K562 (cell line): ENCODE data around the gene SAMD8. TPM values are rescaled to one million over a fixed set of nuclear protein-coding genes. Genes with fewer than 3 reads are reported as not detected.

Experiments
- ARID2 ChIP-seq: fragments of 450-650 bp; IDR thresholded peaks from 2 replicates; pipeline ENCODE4 v1.6.1; 2017; ENCODE audit warnings: antibody characterized with exemption, mild to moderate bottlenecking
- FOS ChIP-seq: IDR thresholded peaks from 3 replicates; pipeline ENCODE4 v1.6.1; 2011; ENCODE audit not compliant: insufficient read length; ENCODE audit errors: extremely low read depth
- GMEB1 ChIP-seq: fragments of 250-450 bp; sonication (Bioruptor Pico); IDR thresholded peaks from 2 replicates; pipeline ENCODE4 v1.4.0; 2020; ENCODE audit warnings: mild to moderate bottlenecking
- GTF2F1 ChIP-seq: IDR thresholded peaks from 2 replicates; pipeline ENCODE4 v1.6.1; 2011; ENCODE audit warnings: low read depth, low read length, improper control_type of control experiment
- ILK ChIP-seq: fragments of 450-650 bp; IDR thresholded peaks from 2 replicates; pipeline ENCODE4 v1.6.1; 2016; ENCODE audit warnings: missing genetic modification characterization, low read depth, mild to moderate bottlenecking, missing compliant biosample characterization, moderate library complexity, borderline replicate concordance
- MBD2 ChIP-seq: sonication (generic); IDR thresholded peaks from 2 replicates; pipeline ENCODE4 v1.6.1; 2016; ENCODE audit warnings: low read depth, borderline replicate concordance
- MIER1 ChIP-seq: fragments of 450-650 bp; IDR thresholded peaks from 2 replicates; pipeline ENCODE4 v1.6.1; 2016; ENCODE audit warnings: antibody characterized with exemption, mild to moderate bottlenecking, low read depth
- NONO ChIP-seq, 2 experiments: fragments of 200-400 bp in 1 of 2; fragments of 450-650 bp in 1 of 2; formaldehyde crosslinking in 1 of 2; IDR thresholded peaks; 2 replicates each; pipeline ENCODE4 v1.6.1; 2017; ENCODE audit warnings: low read depth in 2 of 2, mild to moderate bottlenecking in 2 of 2, moderate library complexity in 2 of 2, low read length in 1 of 2
- PCBP2 ChIP-seq: fragments of 200-400 bp; formaldehyde crosslinking; IDR thresholded peaks from 2 replicates; pipeline ENCODE4 v1.6.1; 2018; ENCODE audit warnings: low read length, low read depth, mild to moderate bottlenecking, moderate library complexity; ENCODE audit not compliant: poor library complexity, severe bottlenecking
- PRMT5 ChIP-seq: sonication (generic); formaldehyde crosslinking; IDR thresholded peaks from 2 replicates; pipeline ENCODE4 v1.5.0; 2020; ENCODE audit warnings: missing genetic modification reagents
- PYGO2 ChIP-seq: fragments of 450-650 bp; IDR thresholded peaks from 2 replicates; pipeline ENCODE4 v1.6.1; 2016; ENCODE audit warnings: mild to moderate bottlenecking, missing genetic modification characterization, moderate library complexity, missing compliant biosample characterization
- SAP30 ChIP-seq: fragments of 200-600 bp; sonication (generic); IDR thresholded peaks from 2 replicates; pipeline ENCODE4 v1.6.1; 2012; ENCODE audit warnings: borderline replicate concordance, low read depth, mild to moderate bottlenecking, moderate library complexity, low read length, control low read depth, inconsistent platforms; ENCODE audit not compliant: insufficient read depth, poor library complexity, severe bottlenecking
- SP1 ChIP-seq: sonication (generic); formaldehyde crosslinking; IDR thresholded peaks from 2 replicates; pipeline ENCODE4 v1.8.1; 2022; ENCODE audit warnings: mild to moderate bottlenecking, missing genetic modification reagents
- TAF15 ChIP-seq: fragments of 200-400 bp; formaldehyde crosslinking; IDR thresholded peaks from 2 replicates; pipeline ENCODE4 v1.6.1; 2017; ENCODE audit warnings: mild to moderate bottlenecking, low read depth, low read length, moderate library complexity
- TBL1XR1 ChIP-seq, 2 experiments: IDR thresholded peaks; 2 replicates each; pipeline ENCODE4 v1.6.1; 2012; ENCODE audit warnings: improper control_type of control experiment in 2 of 2, low read length in 2 of 2, mild to moderate bottlenecking in 1 of 2
- ZFP1 ChIP-seq: fragments of 450-650 bp; formaldehyde crosslinking; IDR thresholded peaks from 2 replicates; pipeline ENCODE4 v1.4.0; 2020; ENCODE audit warnings: mild to moderate bottlenecking, mixed read lengths
- ZFPM2 ChIP-seq: fragments of 250-450 bp; sonication (Bioruptor Pico); IDR thresholded peaks from 2 replicates; pipeline ENCODE4 v1.5.1; 2022; ENCODE audit warnings: mild to moderate bottlenecking
- ZNF586 ChIP-seq: fragments of 450-650 bp; formaldehyde crosslinking; conservative IDR thresholded peaks from 2 replicates; pipeline ENCODE4 v1.4.0; 2020; ENCODE audit warnings: mild to moderate bottlenecking, moderate library complexity
- ZNF592 ChIP-seq: fragments of 450-650 bp; IDR thresholded peaks from 2 replicates; pipeline ENCODE4 v1.6.1; 2017; ENCODE audit warnings: antibody characterized with exemption, mild to moderate bottlenecking
- ZNF77 ChIP-seq: fragments of 250-450 bp; sonication (Bioruptor Pico); IDR thresholded peaks from 2 replicates; pipeline ENCODE4 v1.5.0; 2020
- polyA plus RNA-seq, 8 experiments: library from polyadenylated mRNA; depleted of rRNA in 4 of 8; stranded (reverse) in 5 of 8; unstranded in 3 of 8; fragments of >200 nt; fragmentation: Nextera tagmentation in 2 of 8; fragmentation: Illumina TruSeq in 1 of 8; extraction: Ambion mirVana in 2 of 8; extraction: Trizol in 1 of 8; gene quantifications; 2 replicates each; pipeline versions ENCODE4 v1.2.1 to v1.2.3, GENCODE V29; 2011 to 2014; ENCODE audit warnings: inconsistent platforms in 1 of 8, missing spikeins in 1 of 8
- total RNA-seq, 7 experiments: library from RNA; depleted of rRNA in 6 of 7; stranded (reverse); fragments of >200 nt in 6 of 7; fragmentation: Illumina TruSeq in 2 of 7; extraction: Trizol in 2 of 7; gene quantifications; 2 replicates each; pipeline versions ENCODE4 v1.2.1 to v1.2.3, GENCODE V29; 2011 to 2021; ENCODE audit warnings: low replicate concordance in 1 of 7

The SAMD8 gene
- total and polyA plus RNA-seq, 9 of the 15 experiments (the other 6 are each of a cell fraction or from before 2014, with no cell fraction given), result 2.7 to 16.1 (median 6.2) TPM

DNA sequence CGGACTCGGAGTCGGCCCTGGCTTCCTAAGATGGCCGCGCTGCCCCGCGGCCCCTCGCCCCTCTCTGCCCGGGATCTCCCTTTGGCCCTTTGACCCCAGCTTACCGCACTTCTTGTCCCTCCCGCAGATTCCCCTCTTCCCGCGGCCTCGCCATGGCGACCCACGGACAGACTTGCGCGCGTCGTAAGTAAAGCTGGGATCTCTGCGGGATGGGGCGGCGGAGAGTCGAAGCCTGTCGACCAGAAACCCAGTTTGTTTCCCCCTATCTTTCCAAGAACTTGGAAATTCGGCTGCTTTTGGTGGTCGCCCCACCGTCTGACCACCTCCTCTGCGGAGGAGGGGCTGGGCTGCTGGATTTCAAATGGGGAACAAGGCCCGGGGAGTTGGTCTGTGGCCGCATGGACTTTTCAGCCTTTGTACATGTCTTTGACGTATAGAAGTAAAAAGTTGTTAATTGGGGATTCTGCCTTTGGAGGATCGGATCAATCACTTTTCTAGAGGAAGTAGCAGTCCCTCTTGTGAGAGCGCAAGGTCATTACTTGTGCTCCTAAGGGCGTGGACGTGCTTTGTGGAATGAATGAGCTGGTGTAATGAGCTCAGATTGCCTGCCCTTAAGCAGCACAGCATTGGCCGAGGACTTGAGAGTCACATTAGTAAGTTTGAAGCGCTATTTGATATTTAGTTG lies 99.7 kb downstream of the SAMD8 start (continued):
- no peak for TF ChIP-seq ZNF592
- TF ChIP-seq GTF2F1, result no peak
- no peak for TF ChIP-seq ZFP1
- TF ChIP-seq PRMT5 (CRISPR knock-in tag), result no peak
- no peak for TF ChIP-seq PYGO2 (tag)
- no peak for TF ChIP-seq NONO (IDR thresholded peaks at IDR 0.05; ENCODE audit: low read depth in 2 of 2, low read length in 1 of 2)
- TF ChIP-seq SAP30, result peak; percentile 27
- TF ChIP-seq PCBP2, result no peak
- no peak for TF ChIP-seq TBL1XR1 (IDR thresholded peaks at IDR 0.05; ENCODE audit: low read length in 2 of 2)
- no peak for TF ChIP-seq ZNF77 (CRISPR knock-in tag)
- TF ChIP-seq ZNF586 (CRISPR knock-in tag), result no peak
- TF ChIP-seq ARID2, result no peak
- 0 out of 2 replicates have a peak, but pooled peaks have one; percentile 18 for TF ChIP-seq ZFPM2
- no peak for TF ChIP-seq SP1
- no peak for TF ChIP-seq FOS
- TF ChIP-seq MIER1, result no peak
- TF ChIP-seq MBD2, result no peak
- no peak for TF ChIP-seq ILK (tag)
- no peak for TF ChIP-seq TAF15
- TF ChIP-seq GMEB1, result no peak
